GM18499 (cell line): ENCODE results near the gene CCL5.

Source experiments
- ATAC-seq: cut with Tn5 transposase; IDR thresholded peaks from one replicate; pipeline ENCODE4 v1.9.1; 2021; ENCODE audit warnings: moderate number of reproducible peaks; ENCODE audit not compliant: insufficient read depth, unreplicated experiment

CCL5 gene

DNA sequence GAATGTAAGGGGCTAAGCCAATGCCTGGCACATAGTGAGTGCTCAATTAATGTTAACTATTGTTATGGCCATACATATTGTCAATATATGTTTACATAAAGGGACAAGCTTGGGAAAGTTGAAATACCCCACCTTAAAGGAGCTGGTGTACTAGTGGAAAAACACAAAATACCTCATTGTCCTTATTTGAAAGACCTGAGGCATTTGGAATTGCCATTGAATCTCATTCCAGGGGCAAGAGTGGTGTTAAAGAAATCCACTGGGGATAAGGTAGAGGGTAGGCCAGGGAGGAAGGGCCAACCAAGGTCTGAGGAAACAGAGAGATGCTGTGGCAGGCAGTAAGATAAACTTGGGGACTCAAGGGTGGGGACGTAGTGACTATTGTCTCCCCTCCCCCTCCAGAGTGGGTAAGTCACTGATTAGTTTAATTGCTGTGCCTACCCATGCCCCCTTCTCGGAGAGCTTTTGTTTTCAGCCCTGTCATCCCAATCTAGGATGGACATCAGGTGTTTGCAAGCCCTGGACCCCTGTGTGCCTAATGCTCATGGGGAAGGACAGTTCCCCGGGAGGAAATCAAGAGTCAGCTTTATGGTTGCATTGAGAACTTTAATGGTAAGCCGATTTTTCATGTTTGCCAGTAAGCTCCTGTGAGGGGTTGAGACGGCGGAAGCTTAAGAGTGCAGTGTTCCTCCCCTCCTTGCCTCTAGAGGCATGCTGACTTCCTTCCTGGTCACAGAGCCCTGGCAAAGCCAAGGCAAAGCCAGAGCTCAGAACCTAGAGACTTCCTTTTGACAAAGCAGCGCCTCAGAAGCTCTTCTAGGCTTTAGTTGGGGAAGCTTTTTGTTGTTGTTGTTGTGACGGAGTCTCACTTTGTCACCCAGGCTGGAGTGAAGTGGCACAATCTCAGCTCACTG lies 9.0 kb downstream of the CCL5 start:
- no peak for ATAC-seq

DNA sequence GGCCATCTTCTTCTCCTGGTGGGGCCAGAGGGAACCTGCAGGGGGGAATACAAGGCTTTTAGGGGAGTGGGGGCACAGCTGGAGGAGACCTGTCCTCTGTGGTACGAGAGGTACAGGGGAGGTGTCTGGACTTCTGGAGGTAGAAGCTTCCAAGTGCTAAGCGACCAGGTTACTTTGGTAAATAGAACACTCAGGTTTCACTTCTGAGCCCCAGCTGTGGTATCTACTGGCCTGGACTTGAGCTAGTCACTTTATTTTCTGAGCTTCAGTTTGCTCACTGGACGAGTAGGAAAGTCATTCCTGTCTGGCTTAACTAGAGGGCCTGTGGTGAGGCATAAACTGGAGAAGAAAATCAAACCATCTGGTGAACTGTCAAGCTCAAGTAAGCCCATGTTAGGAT lies 11.4 kb downstream of the CCL5 start, which contains the start of gene HEATR9:
Gene HEATR9, minus strand, starts transcription at position 155 of the 400 bp plus-strand sequence. Its CDS starts 149 bp downstream, at position 6.
- no peak for ATAC-seq

DNA sequence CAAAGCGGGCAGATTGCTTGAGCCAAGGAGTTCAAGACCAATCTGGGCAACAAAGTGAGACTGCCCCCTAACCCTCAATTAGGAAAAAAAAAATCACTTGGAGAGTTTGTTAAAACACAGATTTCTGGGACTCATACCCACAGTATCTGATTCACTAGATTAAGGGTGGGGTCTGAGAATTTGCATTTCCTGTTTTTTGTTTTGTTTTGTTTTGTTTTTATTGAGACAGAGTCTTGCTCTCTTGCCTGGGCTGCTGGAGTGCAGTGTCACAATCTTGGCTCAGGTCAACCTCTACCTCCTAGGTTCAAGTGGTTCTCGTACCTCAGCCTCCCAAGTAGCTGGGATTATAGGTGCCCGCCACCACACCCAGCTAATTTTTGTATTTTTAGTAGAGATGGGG lies 12.6 kb downstream of the CCL5 start:
- no peak for ATAC-seq

DNA sequence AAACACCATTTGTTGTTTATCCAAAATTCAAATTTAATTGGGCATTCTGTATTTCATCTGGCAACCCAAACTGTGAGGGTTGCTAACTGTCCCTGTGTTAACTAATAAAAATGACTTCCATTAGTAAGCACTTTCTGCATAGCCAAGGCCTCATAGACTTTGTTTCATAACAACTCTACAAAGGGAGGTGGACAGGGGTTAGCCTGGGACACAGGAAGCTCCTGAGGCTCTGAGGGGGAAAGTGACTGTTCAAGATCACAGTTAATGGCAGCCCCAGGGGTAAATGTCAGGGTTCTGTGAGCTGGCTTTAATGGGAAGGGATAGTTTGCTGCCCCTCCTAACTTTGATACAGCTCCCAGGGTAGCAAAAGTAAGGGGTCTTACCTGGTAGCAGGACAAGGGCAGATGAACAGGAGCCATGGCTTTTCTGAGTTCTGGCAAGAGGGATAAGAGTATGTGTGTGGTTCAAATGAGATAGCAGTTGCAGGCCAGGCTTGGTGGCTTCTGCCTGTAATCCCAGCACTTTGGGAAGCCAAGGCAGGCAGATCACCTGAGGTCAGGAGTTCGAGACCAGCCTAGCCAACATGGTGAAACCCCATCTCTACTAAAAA lies 13.7 kb downstream of the CCL5 start:
- ATAC-seq: no peak

DNA sequence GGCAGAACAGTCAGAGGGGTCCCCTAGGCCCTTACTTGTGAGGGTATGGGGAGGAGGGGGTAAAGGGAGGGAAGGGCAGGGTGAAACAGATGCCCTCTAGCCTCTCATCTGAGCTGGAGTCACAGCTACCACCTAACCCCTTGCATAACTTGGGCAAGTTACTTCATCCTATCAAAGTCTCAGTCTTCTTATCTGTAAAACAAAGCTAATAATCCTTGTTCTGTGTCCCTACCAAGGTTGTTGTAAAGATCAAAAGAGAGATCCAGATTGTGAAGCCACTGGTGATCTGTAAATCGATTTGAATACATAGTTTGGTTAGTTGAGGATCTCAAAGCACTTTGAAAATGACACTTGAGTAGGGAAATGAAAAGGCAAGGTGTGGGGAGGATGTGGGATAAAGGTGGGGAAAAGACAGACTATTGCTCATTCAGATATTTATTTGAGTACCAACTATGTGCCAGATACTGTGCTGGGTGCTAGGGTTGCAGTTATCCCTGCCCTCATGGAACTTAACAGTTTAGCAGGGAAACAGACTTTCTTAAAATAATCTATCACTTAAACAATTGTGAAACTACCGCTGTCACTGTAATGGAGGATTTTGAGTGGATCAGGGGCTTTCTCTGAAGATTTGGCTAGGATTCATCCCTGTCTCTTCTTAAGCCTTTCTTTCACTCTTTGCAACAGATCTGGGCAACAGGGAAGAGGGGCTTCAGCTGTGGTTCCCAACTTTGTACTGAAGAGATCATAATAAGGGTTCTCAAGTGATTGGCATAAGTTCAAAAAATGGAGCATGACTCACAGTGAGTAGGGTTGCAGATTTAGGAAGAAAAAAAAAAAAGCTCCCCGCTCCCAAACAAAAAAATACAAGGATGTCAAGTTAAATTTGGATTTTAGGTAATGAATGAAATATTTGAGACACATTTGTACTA lies 14.5 kb downstream of the CCL5 start:
- ATAC-seq: no peak

DNA sequence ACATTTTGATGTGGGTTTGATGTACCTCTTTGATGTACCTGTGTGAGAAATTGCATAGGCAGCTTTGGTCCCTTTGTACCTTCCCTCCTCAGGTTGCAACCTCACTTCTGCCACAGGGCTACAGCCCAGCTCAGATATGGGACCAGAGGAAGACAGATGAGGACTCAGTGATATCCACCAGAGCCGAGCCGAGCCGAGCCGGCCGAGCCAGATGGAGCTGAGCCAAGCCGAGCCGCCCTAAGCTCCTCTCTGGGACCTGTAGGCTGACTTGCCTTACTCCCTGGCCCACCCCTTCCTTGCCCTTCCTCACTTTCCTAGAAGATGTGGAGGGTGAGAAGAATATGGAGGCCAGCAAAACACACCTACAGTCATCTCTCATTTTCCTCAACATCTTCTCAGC lies 15.3 kb downstream of the CCL5 start:
- no peak for ATAC-seq

DNA sequence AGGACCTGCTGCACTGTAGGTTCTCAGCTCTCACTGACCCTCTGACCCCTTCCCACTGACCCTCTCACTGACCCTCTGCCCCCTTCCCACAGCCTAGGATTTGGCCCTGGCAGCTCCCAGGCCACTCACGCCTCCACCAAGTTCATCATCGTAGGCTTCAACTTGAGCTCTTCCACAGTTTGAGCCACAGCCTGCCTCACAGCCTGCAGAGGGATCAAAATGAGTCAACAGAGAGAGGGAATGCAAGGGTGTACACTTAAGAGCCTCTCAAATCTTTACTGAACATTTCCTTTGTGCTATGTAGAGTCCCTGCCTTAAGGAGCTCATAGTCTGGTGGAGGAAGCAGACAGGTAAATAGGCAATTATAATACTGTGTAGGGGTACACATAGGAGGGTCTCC lies 23.6 kb downstream of the CCL5 start:
- no peak for ATAC-seq

DNA sequence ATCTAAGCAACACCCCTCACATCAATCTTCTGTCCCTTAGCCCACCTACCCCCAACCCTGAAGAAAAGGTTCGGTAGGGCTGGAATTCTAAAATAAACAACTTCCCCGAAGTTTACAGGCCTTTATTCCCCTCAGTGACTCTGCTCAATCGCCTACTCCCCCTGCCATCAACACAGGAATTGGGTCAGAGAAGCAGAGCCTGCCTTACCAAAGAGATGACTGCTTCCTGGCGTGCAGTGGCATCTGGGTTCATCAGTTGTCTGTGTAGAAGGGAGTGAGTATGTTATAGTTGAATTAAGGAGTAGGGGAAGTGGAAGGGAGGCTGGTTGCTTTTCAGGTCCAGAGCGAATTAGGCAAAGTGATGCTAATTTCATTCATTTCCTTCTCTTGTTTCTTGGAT lies 24.2 kb downstream of the CCL5 start:
- no peak for ATAC-seq

DNA sequence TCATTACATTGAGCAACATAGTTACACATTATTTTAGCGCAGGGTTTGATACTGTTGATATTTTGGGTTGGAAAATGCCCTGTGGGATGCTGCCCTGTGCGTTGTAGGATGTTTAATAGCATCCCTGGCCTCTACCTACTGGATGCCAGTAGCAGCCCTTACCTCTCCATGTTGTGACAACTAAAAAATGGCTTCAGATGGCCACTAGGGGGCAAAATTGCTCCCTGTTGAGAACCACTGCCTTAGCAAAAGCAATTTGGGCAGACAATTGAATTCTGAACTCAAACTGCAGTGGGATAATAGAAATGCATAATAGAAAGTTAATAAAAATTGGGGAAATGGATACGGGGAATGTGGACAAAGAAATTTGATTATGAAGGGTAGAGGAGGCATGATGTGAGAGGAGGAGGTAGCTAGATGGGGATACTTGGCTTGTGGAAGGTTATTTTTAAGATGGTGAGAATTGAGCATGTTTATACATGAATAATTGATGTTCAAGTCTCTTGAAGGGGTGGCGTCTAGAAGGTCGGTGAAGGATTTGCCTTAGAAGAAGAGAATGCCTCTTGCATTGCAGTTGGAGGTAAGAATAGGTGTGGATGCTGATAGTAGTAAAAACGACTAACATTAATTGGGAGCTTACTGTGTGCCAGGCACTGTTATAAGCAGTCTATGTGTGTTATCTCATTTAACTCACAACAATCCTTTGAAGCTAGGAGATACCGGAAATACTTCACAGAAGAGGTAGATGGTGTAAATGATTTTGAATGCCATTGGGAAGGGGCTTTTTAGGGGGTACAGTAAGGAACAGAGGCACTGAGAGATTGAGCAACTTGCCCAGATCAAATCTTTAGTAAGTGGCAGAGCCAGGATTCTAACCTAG lies 30.5 kb downstream of the CCL5 start:
- no peak for ATAC-seq

DNA sequence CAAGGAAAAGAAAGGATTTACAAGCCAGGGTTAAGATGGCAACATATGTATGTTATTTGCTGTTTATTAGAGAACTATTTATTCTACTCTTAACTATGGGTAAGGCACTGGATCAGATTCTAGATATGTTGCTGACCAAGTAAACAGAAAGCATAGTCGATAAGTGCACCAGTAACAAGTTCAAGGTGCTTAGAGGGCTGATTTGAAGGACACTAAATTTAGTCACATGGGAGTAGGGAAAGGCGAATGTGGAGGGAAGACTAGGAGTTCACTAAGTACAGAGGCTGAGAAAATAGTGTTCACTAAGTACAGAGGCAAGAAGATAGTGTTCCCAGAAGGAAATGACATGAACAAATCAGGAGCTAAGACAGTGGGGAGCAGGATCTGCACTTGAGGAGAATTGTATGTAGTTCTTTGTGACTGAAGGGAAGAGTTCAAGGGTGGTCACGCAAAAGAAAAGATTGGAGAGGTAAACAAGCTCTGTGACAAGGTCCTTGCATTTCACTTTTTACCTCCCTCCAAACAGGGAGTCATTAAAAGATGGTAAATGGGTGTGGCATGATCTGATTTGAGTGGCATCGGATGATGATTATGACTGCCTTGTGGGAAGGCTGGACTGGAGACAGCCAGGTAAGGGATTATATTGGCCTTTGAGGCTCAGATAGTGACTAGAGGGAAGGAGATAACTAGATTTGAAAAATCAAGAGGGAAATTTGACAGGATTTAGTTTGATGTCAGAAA lies 32.4 kb downstream of the CCL5 start:
- ATAC-seq: no peak

DNA sequence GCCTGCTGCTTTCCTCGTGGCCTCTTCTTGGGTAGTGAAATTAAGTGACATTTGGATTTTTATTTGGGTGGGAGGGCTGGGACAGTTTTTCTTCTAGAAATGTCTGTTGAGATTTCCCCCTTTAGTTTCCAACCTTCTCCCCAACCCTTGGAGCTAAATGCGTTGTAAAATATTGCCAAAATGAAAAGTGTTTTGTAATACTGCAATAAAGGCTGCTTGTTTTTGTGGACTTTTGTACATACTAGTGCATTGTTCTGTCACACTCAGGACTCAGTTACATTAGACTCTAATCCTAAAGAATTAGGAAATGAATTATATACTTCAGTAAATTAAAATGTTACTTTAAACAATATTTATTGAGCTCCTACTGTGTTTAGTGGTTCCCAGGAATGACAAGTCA lies 33.2 kb downstream of the CCL5 start:
- ATAC-seq: no peak

DNA sequence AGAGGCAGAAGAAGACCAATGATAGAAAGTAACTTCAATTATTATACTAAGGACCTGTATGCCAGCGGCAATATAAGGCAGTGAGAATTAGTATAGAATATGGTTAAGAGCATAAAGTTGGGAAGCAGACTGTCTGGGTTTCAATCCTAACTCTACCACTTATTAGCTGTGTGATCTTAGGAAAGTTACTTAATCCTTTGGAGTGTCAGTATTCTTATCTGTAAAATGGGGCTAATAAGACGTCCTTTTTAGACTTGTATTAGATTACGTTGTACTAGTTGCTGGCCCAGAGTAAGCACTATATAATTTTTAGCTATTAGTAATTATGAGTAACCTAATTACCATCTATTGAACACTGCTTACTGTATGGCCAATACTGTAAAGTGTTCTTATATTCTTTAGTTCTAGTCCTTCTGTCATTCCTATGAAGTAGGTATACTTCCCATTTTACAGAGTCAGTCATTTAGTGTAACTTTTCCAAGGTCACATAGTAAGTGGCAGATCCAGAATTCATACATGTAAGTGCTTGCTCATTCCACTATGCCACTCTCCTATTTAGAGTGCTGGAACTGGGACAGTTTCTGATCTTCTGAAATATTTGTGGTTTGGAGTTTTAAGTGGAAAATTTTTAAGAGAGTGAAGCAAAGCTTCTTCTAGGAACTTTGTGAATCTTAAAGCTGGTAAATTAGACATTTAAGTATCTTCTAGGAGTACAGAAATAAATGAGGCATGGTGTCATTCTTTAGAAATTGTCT lies 33.9 kb downstream of the CCL5 start:
- ATAC-seq: no peak

DNA sequence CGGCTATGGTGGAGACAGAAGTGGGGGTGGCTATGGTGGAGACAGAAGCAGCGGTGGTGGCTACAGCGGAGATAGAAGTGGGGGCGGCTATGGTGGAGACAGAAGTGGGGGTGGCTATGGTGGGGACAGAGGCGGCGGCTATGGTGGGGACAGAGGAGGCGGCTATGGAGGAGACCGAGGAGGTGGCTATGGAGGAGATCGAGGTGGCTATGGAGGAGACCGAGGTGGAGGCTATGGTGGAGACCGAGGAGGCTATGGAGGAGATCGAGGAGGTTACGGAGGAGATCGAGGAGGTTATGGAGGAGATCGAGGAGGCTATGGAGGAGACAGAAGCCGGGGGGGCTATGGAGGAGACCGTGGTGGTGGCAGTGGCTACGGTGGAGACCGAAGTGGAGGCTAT lies 35.6 kb downstream of the CCL5 start:
- ATAC-seq: no peak

DNA sequence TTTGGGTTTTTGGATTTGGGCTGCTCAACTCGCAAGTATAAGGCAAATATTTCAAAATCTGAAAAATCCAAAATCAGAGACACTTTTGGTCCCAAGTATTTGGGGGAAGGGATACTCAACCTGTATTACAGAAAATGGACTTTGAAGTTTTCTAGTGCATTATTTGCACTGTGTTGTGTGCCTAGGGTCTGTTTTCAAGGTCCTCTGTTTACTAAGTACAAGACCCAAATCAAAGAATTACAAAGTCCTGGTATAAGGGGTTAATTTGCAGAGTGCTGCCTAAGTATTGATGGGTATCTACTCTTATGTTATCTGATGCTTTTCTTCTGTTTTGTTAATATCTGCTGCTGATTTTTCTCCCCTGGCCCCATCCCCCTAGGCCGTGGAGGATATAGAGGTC lies 36.5 kb downstream of the CCL5 start:
- ATAC-seq: no peak

DNA sequence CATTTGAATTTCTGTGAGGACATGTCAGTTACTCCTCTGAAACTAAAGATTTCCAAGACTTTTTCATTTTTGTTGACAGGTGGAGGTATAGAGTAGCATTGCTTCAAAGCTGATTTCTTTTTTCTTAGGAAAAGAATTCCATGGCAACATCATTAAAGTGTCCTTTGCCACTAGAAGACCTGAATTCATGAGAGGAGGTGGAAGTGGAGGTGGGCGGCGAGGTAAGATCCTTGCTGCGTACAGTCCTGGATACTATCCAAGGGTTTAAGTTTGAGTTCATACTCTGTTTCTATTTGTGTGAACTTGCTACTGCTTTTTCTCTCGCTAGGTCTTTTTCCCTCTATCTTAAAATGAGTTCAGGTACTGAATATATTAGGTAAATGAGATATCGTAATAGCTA lies 37.9 kb downstream of the CCL5 start:
- no peak for ATAC-seq

DNA sequence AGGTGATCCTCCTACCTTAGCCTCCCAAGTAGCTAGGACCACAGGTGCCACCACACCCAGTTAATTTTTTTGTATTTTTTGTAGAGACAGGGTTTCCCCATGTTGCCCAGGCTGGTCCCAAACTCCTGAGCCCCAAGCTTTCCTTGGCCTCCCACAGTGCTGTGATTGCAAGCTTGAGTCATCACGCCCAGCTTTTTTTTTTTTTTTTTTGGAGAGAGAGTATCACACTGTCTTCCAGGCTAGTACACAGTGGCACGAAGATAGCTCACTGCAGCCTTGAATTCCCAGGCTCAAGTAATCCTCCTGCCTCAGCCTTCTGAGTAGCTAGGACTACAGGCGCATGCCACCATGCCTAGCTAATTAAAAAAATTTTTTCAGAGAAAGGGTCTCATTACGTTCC lies 38.7 kb downstream of the CCL5 start:
- ATAC-seq: no peak

DNA sequence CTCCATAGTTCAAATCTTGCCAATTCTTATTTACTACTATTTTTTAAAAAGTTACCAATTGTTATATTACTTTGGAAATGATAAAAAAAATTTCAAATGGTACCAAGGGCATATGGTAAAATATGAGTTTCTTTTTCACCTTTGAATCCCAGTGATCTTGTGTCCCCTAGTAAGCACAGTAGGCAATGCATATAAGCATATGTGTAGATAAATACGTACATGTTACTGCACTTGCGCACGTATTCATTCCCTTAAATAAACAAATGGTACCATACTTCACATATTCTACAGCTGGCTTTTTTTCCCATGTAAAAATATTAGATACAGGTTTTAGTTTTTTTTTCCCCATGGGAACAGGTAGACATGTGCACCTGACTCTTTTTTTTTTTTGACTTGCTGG lies 39.1 kb downstream of the CCL5 start:
- no peak for ATAC-seq

DNA sequence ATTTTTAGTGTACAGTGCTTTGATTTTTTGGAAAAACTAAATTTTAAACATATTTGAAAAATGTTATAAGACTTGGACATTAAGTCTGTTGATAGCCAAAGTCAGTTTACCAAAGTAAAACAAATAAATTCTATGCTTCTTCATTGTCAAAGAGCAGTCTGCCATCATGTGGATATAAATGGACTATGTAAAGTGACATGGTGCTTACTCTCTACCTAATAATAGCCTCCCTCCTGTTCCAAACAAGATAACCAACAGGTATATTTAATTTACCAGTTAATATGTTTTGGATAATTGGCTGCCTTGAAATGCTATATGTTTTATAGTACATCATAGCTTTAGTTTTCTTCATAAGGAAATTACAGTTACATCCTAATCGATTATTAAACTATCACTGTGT lies 55.0 kb downstream of the CCL5 start:
- ATAC-seq: no peak
